ENCODE results near the gene RANBP3. TPM values are rescaled to one million over a fixed set of nuclear protein-coding genes. Genes with fewer than 3 reads are reported as not detected.
"Not testable (repeated sequence)": the region's sequence is repeated elsewhere in the genome, so short reads cannot be mapped to it uniquely, and the experiment has no call there.

The RANBP3 gene, protein sequence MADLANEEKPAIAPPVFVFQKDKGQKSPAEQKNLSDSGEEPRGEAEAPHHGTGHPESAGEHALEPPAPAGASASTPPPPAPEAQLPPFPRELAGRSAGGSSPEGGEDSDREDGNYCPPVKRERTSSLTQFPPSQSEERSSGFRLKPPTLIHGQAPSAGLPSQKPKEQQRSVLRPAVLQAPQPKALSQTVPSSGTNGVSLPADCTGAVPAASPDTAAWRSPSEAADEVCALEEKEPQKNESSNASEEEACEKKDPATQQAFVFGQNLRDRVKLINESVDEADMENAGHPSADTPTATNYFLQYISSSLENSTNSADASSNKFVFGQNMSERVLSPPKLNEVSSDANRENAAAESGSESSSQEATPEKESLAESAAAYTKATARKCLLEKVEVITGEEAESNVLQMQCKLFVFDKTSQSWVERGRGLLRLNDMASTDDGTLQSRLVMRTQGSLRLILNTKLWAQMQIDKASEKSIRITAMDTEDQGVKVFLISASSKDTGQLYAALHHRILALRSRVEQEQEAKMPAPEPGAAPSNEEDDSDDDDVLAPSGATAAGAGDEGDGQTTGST
- 36.9 TPM for total RNA-seq

DNA sequence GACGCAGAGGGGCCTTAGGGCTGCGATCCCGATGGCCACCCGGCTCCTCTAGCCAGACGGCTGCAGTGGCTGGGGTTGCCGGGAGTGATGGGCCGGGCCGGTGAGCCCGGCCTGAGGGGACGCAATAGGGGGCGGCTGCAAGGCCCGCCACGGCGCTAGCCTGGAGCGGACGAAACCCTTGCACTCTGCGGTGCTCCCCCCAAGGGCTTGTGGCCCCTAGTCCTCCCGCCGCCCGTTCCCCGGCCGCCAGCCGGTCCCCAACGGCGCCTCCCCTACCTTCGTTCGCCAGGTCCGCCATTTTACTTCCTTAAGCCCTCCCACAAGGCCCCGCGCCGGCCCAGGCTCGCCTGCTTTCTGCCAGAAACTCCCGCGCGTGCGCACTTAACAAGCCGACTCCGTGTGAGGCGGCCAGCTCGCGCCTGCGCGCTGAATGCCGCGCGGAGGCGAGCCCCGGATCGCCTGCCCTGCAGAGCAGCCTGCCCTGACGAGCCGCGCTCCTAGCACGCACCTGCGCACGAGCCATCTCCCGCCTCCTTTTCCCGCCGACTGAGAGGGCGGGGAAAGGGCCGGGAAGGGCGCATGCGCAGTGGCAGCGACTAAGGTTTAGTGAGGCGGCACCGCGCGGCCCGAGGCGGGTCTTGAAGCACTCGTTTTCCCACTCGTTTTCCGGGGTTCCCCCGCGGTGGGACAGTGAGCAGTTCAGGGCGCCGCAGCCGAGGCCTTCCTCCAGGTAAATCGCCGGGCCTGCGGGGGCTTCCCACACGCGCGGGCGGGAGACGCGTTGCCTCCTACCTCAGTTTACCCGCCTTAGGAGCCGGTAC lies at the start of gene RANBP3:
Gene RANBP3, minus strand, starts transcription at position 356 of the 821 bp plus-strand sequence. Its CDS starts 58 bp downstream, at position 298.
- DNase-seq, result peak; percentile 99

DNA sequence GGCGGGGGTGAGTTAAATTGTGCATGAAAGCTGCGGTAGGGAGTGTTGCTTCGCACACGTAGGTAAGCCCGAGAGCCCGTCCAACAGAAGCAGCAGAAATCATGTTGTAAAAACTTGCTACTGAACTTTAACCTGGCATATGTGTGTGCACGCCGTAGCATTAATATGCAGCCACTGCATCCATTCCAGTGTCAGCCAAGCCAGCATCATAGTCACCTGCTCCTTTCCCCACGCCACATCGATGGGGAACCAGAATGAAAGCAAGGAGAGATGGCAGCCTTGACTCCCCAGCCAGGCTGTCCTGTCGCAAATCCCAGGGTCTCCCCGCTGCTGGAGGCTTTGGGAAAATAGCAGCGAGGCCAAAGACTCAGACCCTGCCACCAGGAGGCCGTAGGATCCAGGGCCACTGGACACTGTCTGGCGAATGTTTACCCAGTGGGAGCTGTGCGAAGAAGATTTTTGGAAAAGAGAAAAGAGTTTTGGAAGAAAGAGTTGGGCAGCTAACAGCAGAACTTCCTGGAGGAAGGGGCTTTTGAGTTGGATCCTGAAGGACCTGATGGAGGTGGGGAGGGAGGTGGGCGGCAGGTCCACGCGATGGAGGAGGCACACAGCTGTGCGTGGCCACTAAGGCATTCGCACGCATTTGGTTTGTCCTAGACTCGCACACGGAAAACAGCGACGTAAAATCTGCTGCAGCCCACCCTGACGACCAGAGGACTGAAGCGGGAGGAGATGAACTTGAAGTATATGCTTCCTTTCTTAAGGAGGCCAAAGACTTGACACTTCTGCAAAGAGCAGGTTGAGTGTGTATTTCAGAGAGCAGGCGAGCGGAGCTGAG lies 48.7 kb upstream of the RANBP3 start:
- DNase-seq, result no peak

DNA sequence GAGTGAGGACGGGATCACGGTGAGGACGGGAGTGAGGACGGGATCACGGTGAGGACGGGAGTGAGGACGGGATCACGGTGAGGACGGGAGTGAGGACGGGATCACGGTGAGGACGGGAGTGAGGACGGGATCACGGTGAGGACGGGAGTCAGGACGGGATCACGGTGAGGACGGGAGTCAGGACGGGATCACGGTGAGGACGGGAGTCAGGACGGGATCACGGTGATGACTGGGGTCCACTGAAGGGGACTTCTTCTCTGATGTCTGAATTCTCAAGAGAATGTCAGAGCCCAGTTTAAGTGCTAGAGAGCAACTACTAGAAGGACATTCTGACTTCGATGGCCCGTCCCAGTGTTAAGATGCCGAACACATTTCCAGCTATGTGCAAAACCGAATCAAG lies 46.8 kb upstream of the RANBP3 start:
- DNase-seq, result not testable (repeated sequence)

DNA sequence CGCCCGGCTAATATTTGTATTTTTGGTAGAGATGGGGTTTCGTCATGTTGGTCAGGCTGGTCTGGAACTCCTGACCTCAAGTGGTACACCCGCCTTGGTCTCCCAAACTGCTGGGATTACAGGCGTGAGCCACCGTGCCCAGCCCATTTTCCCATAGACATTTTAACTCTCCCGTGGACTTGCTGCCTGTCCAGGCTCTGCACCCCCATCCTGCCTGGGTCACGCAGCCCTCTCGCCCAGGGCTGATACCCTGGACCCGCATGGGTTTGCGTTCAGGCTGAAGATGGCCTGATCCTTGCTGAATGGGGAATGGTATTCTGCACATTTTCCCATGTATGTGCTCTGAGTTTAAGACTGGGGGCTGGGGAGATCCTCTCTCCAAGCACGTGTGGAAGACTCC lies 46.0 kb upstream of the RANBP3 start:
- no peak for DNase-seq

DNA sequence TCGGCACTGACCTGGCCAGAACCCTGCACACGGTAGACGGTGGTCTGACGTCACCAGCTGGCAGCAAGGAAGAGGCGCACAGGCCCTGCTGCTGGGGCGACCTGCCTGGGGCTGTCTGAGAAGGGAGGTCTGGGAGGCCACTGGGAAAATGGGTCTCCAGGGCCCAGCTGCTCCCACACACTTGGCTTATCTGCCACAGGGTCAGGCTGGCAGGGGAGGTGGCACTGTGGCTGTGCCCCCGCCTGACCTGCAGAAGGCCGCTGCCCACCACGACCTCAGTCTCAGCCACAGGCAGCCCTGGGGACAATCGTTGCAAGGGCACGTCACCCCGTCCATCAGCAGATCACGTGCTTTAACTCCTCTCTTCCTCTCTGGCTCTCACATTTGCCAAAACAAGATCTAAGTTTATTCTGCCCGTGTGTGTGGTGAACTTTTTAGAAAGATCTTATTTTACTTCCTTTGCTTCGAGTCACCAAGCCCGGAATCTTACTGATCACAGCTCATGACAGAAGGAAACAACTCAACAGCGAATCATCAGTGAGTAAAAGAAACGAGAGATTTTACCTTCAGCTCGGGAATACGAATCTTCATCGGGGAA lies 45.2 kb upstream of the RANBP3 start:
- no peak for DNase-seq

DNA sequence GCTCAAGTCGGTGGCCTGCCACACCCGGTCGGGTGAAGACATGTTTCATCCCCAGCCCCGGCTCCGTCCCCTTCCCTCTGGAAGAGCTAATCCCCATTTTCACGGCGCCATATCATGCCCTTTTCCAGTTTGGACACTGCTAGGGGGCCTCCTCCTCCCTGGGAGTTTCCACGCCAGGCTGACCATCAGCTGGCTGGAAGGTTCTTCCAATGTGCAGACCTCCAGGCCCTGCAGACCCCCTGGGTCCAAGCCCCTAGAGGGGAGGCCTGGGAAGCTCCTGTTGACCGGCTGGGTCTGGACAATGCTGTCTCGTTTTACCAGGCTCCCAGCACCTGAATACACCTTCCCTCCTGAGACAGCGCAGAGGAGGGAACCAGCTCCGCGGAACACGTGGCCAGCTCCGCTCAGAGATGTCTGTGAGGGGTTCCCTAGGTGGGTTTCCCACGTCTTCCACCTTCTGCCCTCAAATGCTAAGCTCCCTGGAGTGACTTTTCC lies 44.7 kb upstream of the RANBP3 start:
- DNase-seq, result no peak

DNA sequence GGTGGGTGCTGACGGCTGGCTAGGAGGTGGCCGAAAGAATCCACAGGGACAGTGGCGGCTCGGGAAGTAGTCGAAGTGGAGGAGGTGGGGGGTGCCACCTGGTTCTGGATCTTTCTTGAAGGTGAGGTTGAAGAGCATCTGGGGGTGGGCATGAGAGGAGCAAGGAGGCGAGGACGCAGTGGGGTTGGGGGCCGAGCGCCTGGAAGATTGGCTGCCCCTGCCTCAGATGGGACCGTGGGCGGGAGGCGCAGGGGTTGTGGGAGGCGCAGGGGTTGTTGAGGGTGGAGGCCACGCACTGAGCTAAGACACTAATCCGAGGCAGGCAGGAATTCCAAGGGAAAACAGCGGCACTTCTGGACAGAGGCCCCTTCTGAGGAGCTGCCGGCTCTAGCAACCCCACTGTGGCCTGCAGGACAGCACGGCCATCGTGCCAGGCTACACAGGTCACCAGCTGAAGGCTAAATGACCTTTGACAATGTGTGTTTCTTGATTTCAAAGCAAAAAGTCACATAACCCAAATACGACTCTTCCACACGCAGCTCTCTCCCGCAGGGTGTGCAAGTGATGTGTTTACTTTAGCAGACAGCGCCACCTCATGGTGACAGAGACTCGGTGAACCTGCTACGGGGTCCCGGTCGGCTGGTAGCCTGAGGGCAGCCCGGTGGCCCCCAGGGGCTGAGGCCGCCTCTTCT lies 44.1 kb upstream of the RANBP3 start:
- peak; percentile 54 for DNase-seq

DNA sequence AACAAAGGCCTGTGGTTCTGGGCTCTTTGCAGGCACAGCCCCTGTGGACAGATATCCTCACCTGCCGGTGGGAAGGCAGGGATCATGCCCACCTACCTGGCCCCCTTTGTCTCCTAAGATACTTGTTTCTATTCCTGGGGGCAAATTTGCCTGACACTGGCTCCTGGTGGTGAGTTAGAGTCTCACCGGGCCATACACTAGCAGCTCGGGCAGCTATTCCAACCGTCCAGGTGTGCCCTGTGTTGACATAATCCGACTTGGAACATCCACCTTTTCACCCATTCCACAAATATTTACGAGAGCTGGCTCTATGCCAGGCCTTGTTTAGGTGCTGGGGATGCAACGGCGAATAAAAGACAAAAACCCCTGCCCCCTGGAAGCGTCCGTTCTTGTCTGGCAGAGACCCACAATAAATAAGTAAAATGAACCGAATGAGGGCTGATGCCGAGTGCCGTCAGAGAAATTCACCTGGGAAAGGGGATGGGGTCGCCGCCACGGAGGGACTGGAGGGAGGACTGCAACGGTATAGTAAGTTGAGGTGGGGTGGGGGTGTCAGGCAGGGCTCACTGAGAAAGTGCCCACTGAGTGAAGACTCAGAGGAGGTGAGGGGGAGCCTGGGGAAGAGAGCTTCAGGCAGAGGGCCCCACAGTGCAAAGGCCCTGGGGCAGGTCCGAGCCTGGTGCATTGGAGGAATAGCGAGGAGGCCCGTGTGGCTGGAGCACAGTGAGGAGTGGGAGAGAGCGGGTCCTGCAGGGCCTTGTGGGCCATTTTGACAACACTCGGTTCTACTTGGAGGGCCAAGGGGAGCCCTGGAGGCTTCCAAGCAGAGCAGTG lies 43.2 kb upstream of the RANBP3 start:
- no peak for DNase-seq

DNA sequence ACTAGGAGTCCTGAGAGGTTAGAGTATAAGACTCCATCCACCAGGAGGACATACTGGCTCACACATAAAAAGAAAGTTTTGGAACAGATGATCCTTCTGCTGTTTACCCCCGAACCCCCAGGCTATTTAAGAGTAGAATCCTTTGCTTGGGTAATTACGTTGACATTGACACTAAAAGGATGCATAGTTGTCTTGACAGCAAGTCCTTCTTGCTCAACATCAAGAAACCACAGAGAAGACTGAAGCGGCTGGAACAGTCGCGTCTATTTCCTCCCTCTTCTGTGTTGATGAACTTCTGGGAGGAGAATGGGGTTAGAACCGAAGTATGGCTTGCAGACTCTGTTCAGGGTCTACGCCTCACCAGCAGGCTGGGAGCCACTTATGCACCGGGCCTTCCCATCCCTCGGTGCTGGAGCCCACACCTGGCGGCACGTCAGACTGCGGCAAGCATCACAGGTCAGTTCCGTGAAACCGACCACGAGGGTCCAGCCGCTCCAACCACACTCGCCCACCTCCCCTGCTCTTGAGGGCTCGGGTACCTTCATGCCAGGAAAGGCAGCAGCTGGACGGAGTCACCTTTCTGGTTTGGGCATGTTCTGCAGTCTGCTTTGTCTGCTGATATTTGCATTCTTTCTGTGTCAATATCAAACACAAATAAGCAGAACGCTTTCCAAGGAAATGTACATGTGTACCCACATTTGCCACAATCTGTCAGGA lies 42.4 kb upstream of the RANBP3 start:
- no peak for DNase-seq

DNA sequence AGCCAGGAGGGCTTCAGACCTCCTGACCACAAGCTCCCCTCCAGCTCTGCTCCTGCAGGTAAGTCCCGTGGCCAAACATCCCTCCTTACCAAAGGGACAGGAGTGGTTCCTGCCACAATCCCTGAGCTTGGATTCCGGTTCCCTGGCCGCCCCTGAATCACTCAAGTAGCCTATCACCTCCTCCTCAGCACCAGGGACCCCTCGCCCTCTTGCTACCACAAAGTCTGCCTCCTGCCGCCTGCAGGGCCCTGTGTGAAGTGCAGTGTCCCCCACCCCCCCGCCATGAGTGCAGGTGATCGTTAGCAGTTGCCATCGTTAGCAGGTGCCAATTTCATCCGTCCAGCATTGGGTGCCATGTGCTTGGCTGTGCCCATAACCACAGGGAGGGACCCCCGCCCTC lies 40.8 kb upstream of the RANBP3 start:
- no peak for DNase-seq

DNA sequence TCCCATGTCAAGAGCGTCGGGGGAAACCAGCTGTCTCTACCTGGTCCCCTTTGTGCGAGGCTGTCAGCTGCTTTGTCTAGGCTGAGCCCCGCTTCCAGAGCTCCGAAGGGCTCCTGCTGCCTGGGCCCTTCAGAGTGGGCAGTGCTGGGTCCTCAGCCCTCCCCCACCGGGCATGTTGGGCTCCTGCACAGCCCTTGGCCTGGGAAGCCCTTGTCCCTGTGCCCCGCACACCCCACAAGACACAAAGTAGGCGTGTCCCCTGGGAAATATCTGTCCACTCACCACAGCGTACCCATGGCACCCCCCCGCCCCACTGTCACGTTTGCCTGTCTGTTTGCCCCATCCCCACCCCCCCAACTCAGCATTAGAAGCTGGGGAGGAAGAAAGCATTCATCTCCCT lies 39.6 kb upstream of the RANBP3 start:
- DNase-seq, result no peak

DNA sequence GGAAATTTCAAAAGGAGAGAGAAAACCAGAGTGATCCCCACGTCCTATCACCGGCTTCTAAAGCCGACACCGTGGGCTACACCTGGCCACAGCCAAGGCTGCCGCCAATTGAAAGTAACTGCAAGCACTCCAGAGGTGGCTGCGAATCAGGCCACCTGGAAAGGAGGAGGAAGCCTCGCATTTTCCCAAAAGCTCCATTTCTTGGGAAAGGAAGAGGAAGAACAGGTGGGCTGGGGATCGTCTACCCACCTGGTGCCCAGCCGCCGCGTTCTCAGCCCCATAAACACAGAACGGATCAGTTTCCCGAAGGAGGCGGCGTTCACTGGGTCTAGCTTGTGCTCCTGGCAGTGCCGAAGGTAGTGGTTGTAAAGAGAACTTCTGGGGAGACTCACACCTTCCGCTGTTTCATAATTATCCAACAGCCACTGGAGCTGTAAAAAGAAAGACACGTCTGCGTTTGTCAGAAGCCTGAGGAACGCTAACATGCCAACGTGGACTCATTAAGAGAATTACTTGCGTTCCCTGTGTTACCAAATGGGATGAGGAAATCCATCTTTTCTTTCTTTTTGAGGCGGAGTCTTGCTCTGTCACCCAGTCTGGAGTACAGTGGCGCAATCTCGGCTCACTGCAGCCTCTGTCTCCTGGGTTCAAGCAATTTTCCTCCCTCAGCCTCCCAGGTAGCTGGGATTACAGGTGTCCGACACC lies 38.1 kb upstream of the RANBP3 start:
- DNase-seq, result no peak

DNA sequence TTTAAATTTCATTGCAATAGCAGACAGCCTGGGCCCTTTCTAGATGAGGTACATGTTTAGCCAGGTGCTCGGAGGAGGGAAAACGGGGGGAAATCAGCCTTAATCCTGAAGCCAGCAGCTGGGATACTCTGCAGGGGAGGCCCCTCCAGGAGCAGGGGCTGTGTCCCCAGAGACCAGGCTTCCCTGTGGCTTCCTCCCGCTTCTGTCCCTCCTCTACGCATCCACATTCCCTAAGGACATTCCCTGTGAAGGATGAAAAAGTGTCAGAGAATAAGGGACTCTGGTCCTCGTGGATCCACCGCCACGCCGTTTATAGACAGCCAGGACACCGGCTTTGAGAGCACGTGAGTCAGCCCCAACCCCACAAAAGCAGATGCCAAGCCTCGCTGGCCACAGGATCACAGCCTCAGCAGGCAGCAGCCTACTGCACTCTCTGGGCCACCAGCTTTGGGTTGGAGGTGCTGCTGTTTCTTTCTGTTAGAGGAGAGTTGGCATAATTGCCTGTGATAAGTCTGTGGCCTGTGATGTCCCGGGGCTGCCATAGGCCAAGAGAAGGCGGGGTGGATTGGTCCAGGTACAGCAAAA lies 36.7 kb upstream of the RANBP3 start:
- no peak for DNase-seq

DNA sequence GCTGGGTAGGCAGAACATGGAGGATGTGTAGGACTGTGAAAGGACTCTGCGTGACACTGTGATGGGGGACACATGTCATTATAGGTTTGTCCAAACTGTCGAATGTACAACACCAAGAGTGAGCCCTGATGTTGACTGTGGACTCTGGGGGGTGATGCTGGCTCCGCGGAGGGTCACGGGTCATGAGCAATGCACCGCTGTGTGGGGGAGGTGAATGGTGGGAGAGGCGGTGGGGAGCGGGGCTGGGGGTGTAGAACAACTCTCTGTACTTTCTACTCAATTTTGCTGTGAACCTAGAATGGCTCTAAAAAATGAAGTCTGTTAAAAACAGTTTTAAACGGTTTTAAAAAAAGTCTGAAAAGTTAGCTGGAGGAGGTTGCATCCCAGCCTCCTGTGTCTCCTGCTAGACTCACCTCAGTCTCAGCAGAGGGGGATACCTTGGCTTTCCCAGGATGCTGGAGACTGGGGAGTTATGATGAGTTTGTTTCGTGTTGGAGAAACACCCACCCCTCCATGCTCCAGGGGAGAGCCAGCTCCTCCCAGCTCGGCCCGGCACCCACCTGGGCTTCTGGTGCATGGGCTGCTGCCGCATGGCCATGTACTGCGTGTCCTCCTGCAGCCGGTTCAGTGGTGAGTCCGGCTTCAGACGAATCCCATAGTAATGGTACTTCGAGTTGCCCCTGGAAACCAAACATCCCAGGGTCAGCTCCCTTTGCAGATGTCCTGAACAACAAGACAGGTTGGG lies 34.7 kb upstream of the RANBP3 start:
- DNase-seq, result no peak

DNA sequence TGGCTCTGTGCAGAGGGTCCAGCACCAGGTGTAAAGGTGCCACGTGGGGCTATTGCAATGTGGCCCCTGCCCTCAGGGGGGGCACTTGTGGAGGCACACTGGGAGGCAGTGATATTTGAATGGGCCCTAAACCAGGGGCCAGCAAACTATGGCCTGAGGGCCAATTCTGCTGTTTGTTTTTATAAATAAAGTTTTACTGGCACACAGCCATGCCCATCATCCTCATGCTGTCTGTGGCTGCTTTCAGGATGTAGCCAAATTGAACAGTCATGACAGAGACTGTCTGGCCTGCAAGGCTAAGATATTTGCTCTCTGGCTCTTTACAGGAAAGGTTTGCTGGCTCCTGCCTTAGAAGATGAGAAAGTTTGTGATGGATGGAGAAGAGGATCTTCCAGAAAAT lies 33.9 kb upstream of the RANBP3 start:
- no peak for DNase-seq

DNA sequence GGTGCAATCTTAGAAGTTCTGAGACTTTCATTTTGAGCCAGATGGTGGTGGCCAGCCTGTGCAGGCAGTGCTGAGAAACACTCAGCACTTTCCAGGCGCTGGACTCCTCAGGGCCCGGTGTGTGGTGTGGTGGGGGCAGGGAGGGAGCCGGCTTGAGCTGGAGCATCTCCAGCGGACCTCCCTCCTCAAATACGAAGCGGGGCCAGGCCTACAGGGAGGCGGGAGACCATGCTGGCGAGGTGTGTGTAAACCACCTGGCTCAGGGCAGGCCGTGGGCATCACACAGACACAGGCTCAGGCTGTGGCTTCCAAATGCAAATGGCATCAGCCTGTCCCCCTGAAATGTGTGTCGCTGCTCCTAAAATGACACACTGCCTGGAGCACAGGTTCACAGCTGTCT lies 33.3 kb upstream of the RANBP3 start:
- no peak for DNase-seq

DNA sequence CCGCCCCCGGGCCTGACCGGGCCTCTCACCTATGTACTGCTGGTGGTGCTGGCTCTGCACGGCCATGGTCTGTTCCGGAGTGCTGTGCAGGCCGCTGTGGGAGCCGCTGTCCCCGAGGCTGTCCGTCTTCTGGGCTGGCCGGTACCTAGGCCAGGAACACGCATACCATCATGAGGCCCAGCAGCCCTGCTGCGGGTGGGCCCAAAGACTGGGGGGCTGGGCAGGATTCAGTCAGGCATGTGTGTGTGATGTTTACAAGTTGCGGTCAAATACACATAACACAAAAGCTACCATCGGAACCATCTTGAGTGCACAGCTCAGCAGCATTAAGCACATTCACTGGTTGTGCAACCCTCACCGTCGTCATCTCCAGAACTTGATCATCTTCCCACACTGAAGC lies 32.2 kb upstream of the RANBP3 start:
- no peak for DNase-seq

DNA sequence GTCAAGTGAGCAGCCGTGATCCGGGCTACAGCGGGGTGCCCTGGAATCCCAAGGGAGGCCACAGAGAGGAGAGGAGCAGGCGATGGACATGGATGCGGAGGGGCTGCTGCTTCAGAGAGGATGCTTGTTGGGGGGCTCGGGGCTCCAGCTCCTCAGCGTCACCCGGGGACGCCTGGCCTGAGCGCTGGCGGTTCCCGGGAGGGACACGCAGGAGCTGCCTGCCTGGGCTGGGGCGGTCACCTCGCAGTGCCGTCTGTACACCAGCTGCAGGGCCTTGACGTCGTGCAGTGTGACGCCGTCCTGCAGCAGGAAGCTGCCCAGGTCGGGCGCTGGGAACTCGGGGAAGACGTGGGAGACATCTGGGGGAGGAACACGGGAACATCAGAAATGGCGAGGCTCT lies 29.9 kb upstream of the RANBP3 start:
- DNase-seq, result no peak
